GM21447 (cell line): ENCODE results near the gene XPO6.
"Not testable (repeated sequence)": the region's sequence is repeated elsewhere in the genome, so short reads cannot be mapped to it uniquely, and the experiment has no call there.

ENCODE experiments used
- ATAC-seq: cut with Tn5 transposase; IDR thresholded peaks from one replicate; pipeline ENCODE4 v1.9.1; 2021; ENCODE audit not compliant: unreplicated experiment

The XPO6 gene, protein sequence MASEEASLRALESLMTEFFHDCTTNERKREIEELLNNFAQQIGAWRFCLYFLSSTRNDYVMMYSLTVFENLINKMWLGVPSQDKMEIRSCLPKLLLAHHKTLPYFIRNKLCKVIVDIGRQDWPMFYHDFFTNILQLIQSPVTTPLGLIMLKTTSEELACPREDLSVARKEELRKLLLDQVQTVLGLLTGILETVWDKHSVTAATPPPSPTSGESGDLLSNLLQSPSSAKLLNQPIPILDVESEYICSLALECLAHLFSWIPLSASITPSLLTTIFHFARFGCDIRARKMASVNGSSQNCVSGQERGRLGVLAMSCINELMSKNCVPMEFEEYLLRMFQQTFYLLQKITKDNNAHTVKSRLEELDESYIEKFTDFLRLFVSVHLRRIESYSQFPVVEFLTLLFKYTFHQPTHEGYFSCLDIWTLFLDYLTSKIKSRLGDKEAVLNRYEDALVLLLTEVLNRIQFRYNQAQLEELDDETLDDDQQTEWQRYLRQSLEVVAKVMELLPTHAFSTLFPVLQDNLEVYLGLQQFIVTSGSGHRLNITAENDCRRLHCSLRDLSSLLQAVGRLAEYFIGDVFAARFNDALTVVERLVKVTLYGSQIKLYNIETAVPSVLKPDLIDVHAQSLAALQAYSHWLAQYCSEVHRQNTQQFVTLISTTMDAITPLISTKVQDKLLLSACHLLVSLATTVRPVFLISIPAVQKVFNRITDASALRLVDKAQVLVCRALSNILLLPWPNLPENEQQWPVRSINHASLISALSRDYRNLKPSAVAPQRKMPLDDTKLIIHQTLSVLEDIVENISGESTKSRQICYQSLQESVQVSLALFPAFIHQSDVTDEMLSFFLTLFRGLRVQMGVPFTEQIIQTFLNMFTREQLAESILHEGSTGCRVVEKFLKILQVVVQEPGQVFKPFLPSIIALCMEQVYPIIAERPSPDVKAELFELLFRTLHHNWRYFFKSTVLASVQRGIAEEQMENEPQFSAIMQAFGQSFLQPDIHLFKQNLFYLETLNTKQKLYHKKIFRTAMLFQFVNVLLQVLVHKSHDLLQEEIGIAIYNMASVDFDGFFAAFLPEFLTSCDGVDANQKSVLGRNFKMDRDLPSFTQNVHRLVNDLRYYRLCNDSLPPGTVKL

DNA sequence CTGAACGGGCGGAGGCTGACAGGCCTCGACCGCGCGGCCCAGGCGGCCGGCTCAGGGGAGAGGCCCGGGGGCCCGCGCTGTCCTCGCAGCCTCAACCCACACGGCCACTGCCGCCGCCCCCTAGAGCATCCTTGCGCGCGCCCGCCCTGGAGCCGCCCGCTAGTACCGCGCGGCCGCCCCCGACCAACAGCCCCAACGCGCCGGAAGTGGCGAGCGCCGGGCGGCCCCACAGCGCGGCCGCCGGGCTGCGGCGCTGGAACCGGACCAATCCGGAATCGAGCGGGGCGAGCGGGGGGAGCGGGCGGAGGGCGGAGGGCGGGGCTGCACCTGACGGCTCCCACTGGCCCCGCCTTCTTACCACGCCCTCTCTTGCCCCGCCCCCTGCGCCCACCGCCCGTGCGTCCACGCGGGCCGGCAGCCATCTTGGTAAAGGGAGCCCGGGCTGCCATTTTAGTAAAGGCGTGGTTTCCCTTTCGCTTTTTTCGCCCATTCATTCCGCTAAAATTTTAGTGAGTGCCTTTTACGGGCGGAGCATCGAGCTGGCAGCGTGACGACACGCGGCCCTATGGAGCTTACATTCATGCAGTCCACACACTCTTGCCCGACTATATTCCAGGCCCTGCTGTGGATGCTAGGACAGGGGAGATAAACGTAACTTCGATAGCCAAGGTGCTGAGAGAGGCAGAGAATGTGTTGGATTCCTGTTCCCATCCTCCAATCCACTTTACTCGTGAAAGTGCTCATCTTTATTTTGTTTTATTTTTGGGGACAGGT is at the start of gene XPO6:
Gene XPO6 (minus strand): TSS at position 208 of the 774 bp plus-strand sequence. CDS start 597 bp downstream, outside the sequence.
- peak; percentile 77 for ATAC-seq

DNA sequence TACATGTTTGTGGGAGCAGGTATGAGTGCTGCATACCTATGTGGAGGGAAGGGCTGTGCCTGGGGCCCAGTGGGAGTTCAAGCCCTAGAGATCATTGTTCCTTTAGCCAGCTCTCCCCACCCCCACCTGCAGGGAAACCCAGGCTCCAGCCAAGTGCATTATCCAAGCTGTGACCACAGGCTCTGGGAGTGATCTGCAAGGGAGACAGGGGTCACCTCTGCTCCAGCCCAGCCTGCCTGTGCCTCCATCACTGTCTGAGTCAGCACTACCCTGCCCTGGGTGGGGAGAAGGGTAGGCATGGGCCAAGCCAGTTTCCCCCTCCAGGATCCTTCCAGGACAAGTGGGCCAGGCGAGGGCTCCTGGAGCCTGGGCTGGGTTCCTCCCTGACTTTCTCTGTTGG is 48.4 kb upstream of the XPO6 start:
- ATAC-seq, result no peak

DNA sequence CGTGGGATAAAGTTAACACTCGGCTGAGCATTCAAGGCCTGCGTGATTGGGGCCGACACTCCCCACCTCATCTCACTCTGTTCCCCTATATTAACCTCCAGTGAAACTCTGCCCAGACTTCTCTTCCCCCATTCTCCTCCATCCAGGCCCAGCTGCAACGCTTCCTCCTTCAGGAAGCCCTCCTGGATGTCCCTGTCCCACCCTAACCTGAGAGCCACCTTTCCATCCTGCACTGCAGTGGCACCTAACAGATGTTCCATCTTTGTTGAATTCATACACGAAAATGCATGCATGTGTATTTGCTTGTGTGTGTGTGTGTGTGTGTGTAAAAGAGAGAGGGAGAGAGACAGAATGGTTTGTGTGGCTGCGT is 48.0 kb upstream of the XPO6 start:
- no peak for ATAC-seq

DNA sequence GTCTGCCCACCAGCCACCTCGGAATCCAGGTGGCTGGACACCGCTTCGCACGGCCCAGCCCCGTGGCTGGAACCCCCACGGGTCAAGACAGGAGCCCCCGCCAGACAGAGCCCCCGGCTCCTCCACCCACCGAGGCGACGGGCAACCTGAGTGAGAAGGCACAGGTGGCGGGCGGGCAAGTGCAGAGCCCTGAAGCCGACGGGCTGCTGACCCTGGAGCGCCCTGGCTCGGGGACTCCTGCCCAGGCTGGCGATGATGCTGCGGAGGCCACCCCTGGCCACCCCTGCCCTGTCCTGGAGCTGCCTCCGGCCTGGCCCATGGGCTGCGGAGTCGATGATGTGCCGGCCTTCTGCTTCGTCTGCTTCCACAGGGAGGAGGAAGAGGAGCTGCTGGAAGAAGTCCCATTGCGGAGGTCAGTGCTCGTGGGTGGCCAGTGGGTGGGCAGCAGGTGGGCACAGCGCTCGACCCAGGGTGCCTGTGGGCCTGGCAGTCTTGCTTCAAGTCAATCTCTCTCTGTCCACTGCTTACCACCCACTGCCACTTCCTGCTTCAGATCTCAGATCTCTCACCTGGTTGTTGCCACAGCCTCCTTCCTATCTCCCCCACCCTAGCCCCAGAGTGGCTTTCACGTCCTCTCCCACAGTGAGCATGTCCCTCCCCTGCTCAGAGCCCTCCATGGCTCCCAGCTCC is 47.5 kb upstream of the XPO6 start:
- no peak for ATAC-seq

DNA sequence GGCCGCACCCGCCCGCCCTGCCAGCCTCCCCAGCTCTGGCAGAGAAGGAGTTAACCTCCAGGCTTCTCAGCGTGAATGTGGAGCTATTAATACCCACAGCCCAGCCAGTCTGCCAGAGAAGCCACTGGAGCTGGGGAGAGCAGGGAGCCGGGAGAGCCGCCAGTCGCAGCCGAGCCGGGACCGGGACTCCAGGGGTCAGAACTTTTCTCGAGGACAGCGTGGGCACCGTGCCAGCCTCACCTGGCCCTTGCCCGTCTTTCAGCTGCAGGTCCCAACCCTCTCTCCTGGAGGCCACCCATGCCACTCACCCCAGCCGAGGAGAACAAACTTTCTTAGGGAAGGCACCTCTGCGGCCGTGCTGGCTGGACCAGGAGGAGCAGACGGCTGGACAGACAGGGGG is 46.8 kb upstream of the XPO6 start:
- ATAC-seq, result no peak

DNA sequence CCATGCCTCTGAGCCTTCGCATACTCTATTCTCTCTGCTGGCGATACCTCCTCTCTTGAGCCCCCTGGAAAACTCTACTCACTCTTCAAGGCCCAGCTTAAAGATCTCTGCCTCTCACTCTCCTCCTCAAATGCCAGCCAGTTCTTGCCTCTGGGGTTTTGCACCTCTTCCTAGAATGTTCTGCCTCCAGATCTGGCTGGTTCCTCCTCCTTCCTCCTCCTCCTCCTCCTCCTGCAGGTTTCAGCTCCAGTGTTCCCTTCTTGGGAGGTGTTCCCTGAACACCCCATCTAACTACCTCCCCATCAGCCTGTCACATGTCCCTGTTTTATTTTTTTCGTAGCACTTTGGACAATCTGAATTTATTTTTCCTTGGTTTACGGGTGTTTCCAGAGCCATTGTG is 45.5 kb upstream of the XPO6 start:
- ATAC-seq, result no peak

DNA sequence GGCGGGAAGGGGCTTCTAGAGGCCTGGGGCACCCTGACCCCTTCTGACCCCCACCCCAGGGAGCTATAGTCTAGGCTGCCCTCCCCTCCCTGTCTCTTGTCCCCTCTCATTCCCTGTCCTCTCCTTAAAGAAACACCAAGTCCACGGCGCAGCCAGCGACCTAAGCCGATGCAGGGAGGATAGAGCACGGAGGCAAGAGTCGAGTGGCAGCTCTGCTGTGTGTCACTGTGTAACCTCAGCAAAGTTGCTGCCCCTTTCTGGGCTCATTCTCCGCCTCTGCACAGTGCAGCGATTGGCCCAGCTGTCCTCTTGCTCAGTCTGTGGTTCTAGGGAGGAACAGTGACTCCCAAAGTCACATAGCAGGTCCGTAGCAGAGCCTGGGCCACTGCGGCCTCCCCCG is 44.1 kb upstream of the XPO6 start:
- ATAC-seq, result no peak

DNA sequence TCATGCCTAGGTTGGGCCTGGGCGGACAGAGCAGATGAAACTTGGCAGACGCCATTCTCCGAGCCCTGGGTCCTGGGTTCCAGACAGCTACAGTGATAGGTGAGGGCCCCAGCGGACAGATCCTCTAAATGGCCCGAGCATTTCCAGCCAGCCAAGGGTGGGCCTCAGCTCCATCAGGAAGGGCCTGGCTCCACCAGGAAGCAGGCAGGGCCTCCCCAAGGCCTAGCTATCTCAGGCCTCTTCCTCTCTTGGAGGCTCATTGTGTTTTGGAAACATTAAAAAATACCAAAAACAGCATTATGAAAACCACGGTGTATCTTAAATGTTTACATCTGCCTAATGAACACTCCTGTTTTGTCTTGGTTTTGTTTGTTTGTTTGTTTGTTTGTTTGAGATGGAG is 42.4 kb upstream of the XPO6 start:
- no peak for ATAC-seq

DNA sequence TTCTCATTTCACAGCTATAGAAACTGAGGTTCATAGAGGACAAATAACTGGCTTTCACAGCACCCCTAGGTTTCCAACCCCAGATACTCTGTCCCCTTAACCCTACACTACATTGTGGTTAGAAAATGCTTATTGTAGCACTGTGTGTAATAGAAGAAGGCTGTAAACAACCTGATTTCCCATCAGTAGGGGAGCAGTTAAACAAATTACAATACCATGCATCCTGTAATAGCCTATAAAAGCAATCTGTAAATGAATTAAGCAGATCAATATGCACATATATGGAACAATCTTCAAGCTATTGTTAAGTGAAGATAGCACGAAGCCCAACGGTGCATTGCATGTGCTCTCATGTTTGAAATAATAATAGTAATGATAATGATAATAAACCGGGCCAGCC is 39.2 kb upstream of the XPO6 start:
- no peak for ATAC-seq

DNA sequence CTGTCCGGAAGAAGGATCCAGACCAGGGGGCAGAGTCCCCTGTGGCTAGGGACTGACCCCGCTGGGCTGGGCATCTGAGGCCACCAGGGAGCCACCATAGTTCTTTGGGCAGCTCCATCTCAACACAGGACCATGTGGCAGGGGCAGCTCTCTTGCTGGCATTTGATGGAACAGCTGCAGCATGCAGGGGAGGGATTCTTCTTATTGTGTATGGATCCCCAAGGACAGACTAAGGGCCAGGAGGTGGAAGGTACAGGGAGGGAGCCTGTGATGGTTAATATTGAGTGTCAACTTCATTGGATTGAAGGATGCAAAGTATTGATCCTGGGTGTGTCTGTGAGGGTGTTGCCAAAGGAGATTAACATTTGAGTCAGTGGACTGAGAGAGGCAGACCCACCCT is 37.7 kb upstream of the XPO6 start:
- ATAC-seq, result not testable (repeated sequence)

DNA sequence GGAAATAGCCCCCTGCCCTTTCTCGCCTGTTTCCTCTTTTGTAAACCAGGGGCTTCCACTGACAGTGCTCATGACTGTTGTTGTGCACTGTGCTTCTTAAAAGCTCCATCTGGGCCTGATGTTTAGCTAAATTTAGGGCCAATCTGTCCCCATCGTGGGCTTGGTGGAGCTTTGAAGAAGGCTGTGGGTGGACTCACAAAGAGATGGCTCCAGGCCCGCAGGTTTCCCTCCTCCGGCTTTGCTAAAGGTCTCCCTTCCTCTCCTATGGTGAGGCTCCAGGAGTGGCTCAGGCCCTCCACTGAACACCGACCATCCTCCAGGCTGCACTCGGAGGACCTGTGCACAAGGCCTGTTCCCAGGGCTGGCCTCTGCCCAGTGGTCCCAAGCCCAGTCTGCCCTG is 30.2 kb upstream of the XPO6 start:
- ATAC-seq, result no peak

DNA sequence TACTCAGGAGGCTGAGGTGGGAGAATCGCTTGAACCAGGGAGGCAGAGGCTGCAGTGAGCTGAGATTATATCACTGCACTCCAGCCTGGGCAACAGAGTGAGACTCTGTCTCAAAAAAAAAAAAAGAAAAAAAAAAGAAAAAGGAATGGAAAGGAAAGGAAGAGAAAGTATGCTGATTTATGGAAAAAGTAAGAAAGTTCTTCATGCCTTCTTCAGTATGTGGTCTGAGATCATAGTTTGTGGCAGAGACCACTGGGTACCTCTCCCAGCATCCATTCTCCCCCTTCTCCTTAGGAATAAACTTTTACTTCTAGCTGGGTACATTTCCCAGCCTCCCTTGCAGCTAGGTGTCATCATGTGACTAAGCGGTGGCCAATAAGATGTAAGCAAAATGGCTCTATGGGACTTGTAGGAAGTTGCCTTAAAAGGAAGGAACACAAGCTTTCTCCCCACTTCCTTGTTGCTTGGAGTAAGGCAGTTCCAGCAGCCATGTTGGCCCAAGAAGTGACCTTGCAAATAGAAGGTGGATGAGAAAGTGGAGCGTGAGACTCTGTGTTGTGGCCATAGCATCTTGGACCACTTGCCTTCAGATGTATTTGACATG is 26.1 kb upstream of the XPO6 start:
- no peak for ATAC-seq

DNA sequence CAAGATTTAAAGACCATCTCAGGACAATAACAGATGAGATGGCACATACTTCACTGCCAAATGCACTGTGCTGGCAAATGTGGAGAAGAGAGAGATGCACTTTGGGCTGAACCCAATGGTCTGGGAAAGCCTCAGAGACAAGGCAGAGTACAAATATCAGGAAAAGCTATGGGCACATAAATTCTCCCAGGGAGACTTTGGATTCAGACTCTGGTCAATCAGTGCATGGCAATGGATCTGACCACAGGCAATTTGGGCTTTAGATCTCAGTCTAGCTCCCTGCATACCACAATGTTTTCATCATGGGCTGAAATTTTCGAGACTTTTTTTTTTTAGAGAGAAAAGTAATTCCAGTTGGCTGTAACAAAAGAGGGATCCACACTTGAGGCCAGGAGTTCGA is 20.0 kb upstream of the XPO6 start:
- ATAC-seq, result no peak

DNA sequence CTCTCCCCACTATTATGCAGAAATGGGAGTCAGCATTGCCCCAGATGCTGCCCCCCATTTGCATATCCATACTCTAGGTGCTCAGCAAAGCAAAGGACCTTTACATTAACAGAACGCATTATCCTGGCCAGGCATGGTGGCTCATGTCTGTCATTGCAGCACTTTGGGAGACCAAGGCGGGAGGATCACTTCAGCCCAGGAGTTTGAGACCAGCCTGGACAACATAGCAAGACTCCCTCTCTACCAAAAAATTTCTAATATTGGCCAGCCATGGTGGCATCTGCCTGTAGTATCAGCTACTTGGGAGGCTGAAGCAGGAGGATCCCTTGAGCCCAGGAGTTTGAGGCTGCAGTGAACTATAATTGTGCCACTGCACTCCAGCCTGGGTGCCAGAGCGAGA is 12.1 kb upstream of the XPO6 start:
- not testable (repeated sequence) for ATAC-seq

DNA sequence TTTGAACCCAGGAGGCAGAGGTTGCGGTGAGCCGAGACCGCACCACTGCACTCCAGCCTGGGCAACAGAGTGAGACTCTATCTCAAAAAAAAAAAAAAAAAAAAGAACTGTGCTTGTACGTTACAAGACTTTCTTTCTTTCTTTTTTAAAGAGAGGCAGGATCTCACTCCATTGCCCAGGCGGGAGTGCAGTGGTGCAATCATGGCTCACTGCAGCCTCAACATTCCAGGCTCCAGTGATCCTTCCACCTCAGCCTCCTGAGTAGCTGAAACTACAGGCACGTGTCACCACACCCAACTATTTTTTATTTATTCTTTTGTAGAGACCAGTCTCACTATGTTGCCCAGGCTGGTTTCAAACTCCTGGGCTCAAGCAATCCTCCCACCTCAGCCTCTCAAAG is 8.0 kb upstream of the XPO6 start:
- not testable (repeated sequence) for ATAC-seq

DNA sequence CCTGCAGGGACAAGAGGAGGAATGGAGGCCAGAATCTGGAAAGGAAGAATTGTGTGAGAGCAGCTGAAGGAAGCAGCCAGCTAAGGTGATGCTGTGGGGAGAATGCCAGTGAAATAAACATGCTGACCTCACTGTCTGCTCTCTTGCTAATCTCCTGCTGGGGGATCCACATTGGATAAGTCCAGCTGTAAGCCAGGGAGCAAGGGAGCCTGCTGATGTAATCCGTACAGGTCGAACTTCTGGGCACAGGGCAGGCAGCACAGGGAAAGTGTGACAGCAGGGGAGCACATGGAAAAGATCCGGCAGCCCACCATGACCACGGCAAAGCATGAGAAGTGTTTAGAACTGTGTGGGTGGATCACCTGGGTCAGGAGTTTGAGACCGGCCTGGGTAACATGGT is 7.5 kb upstream of the XPO6 start:
- ATAC-seq, result no peak

DNA sequence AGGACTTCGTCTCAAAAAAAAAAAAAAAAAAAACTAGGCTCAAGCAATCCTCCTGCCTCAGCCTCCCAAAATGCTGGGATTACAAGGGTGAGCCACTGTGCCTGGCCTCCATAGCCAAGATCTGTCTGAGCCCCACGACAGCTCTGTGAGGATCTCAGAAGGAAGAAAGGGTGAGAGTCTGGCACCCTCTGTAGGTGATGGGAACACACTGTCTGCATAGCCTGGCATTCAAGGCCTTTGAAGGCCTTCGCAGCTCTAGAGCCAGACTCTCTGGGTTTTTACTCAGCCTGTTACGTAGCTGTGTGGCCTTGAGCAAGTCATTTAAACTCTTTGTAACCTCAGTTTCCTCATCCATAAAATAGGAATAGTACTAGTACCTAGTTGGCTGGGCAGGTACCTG is 6.3 kb upstream of the XPO6 start:
- ATAC-seq, result no peak

DNA sequence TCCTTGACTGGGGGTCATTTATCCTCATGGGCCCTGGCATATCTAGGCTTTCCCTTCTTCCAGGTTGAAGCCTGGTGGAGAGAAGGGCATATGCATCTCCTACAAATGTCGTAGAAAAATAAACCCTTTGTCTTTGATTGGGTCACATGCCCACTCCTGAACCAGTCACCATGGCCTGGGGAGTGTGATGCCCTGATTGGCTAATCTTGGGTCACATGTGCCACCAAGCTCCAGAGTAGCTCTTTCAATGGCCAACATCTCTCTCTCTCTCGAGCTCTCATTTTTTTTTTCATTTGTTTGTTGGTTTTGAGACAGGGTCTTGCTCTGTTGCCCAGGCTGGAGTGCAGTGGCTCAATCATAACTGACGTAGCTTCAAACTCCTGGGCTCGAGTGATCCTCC is 5.6 kb upstream of the XPO6 start:
- ATAC-seq, result no peak

DNA sequence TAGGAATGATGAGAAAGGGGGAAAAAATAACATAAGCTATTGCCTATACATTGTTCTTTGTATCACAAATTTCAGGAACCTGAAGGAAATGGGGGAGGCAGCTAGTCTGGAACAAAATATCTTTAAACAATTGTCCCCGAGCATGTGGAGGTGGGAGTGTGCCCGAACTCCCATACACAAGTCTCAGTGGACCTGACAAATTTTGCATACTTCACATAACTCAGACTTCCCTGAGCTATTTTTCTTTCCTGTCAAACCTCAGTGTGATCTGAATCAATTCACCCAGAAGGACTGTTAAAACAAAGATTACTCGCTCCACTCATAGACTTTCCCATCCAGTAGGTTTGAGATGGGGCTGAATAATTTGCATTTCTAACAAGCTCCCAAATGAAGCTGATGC is 1.6 kb upstream of the XPO6 start:
- no peak for ATAC-seq

DNA sequence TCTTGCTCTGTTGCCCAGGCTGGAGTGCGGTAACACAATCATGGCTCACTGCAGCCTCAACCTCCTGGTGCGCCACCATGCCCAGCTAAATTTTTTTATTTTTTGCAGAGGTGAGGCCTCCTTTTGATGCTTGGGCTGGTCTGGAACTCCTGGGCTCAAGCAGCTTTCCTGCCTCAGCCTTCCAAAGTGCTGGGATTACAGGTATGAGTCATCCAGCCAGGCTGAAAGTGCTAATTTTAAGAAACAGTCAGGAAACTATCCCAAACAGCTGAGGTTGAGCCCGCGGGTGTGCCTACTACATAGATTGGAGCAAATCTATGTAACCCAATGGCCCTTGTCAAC is 738 bp upstream of the XPO6 start:
- ATAC-seq, result no peak
